Activated CD8-positive, alpha-beta memory T cell treated with anti-CD3 and anti-CD28 coated beads, Interleukin-2, amount 50 U/mL, for 24 hours (primary cell): ENCODE results near the gene PPP1R1C.
A peak's percentile ranks its signal among the peaks of the same experiment; 100 is the strongest.
"Not testable (repeated sequence)": the region's sequence is repeated elsewhere in the genome, so short reads cannot be mapped to it uniquely, and the experiment has no call there.

Source experiments
- DNase-seq: peaks from one replicate; pipeline ENCODE4 v3.0.0-alpha.2; 2020; ENCODE audit errors: extremely low read depth

The PPP1R1C gene, protein sequence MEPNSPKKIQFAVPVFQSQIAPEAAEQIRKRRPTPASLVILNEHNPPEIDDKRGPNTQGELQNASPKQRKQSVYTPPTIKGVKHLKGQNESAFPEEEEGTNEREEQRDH

GRCh38 chr2:181985632-181986205, at the start of gene PPP1R1C:
PPP1R1C (plus strand) TSS chr2:181985853; CDS start chr2:181986111, 258 bp downstream.
- no peak for DNase-seq

- no peak for DNase-seq
Observed at GRCh38 chr2:181937473-181937872, 48.2 kb upstream of the PPP1R1C start.

DNA sequence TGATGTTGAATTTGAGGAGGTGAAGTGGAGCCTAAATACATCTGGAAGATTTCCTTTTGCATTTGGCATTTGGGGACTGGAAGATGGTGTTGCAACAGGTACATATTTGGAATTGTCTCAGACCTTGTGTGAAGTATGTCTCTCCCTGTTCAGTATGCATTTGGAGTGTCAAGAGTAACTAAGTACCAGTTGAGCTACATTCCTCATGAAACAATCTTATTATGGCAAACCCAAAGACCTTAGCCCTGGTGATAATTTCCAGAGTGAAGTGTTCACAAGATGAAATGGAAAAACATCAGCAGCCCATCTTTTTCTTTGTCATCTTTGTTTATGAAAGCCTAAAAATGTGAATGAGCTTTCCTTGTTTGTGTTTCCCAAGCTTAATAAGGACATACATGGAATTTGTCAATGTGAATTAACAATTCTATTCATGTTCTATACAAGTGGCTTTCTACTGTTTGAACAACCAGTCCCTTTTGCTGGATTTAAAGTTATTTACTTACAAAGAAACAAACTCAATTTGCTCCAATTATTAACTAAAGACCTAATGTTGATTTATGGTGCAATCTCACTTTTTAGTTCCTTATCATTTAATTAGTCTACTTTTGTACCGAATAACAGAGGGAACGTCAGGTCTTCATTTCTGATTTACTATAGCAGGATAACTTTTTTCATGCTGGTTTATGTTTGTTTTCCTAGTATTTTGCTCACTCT, 42.1 kb upstream of the PPP1R1C start:
- DNase-seq = no peak

- no peak for DNase-seq
Observed at GRCh38 chr2:181944164-181944913, 41.3 kb upstream of the PPP1R1C start.

DNA sequence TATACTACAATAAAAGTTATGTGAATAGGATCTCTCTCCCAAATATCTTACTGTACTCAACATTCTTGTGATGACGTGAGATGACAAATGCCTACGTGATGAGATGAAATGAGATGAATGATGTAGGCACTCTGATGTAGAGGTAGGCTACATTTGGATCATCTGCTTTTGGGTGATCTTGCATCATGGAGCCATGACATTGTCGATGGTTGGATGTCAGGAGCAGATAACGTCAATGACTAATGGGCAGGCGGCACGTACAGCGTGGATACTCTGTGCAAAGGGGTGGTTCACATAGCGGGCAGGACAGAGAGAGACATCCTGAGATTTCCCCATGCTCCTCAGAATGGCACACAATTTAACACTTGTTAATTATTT, 40.8 kb upstream of the PPP1R1C start:
- no peak for DNase-seq

DNA sequence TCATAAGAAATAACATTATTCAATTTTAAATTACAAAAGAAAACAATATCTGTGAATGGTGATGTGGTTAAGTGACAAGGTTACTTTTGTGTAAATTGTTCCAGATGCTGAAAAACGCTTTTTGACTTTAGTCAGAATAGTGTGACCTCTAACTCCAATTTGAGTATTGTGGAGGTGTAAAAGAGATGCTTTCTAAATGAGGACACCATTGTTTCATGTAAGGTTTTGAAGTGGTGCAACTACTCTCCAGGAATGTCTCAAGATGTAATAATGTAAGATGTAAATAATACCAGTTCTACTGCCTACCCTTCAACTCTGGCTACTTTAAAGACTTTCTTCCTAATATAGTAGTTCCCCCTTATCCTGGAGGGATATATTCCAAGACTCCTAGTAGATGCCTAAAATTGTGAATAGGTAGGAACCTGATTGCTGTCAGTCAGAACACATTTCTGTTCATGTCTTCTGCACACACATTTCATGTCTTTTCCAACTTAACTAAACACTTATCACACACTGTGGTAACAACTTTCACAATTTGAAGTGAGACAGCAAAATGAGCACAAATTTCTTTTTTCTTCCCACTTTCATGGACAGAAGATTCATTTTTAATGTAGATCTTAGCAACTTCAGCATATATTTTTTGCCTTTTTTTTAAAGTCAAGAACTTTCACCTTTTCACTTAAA, 39.1 kb upstream of the PPP1R1C start:
- no peak for DNase-seq

- no peak for DNase-seq
Observed at GRCh38 chr2:181947273-181947672, 38.4 kb upstream of the PPP1R1C start.

DNA sequence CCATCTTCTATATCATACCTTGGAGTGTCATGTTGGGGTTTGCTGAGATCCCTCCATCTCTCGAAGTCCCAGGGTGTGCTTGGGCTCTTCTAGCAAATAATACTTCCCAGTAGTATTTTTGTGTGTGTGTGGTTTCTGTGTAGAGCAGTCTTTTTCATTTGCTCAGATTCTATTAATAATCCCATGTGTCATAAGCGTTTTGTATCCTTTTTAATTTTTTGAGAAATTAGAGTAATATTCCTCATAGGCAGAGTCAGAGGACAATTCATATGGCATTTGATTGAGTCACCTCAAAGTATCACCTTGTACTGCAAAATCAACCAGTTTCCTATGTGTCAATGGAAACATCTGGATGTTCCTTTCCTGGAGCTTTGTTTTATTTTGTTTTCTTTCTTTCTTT, 37.4 kb upstream of the PPP1R1C start:
- no peak for DNase-seq

GRCh38 chr2:181949047-181949446, 36.6 kb upstream of the PPP1R1C start:
- no peak for DNase-seq

DNA sequence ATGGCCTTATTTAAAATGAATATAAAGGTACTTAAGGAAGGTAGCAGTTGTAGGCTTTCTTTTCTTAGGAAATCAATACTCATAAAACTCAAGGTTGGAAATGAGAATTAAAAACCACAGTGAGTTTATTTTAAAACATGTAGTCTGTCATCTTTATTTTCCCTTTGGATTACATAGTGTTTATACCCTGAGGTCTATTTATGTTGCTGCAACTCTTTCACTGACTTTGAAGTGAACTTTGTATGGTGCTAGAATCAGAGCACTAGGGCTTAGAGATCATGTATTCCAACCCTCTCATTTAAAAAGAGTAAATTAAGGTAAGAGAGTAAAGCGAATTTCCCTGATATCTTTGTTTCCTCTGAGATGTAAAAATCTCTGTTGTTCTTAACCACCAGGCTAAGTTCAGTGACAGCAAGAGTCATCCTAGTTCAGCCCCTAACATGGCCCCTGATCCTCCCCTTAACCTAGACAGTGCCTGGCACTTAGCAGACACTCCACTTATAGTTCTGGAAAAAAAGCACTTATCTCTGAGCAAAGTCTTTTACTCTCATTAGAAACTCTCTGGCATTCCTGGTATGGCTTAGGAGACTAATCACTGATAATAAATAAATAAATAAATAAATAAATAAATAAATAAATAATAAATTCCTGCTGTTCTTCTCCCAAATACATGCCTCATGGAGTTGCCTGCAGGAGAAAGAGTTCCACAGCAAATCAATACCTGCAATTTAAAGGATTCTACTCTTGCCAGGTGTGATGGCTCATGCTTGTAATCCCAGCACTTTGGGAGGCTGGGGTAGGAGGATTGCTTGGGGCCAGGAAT, 33.0 kb upstream of the PPP1R1C start:
- no peak for DNase-seq

DNA sequence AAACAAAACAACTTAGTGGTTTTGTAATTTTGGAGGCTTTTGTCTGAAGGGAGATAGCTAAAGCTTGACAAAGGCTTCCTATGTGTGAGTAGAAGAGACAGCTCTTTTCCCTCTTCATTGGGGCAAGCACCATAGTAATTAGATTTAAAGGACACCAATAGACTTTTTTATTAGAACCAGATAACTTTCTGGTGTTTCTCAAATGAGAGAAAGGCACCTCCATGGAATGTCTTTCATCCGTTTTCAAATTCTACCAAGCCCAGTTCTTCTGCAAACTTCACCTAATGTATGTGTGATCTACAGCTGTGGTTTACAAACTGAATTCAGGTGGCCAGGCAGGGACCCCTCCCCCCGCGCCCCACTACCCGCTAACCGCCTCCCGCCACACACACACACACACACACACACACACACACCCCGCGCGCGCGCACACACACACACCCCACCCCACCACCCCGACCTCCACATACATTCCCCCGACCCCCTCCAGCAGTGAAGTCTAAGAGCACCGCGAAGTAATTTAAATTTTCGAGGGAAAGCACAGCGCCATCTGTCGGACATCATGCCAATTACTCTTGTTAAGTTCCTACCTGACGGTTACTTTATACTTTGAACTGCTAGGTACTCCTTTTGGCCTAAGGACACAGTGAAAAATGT, 31.6 kb upstream of the PPP1R1C start:
- peak; percentile 27 for DNase-seq

DNA sequence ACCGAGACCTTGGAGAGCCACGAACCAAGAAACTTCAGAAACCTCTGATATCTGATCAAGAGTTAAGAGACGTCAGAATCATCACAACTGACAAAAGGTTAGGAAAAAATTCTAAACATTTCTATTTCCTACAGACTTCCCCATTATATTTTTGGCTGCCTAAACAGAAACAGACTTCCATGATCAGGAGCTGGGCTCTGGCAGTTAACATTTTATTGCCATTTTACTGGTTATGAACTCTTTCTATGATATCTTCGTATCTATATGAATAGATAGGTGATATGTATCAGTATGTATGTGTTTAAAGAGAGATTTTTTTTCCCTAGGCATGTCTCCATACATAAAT, 31.1 kb upstream of the PPP1R1C start:
- DNase-seq = no peak

GRCh38 chr2:181955010-181955409, 30.6 kb upstream of the PPP1R1C start:
- DNase-seq = no peak

GRCh38 chr2:181955866-181956265, 29.8 kb upstream of the PPP1R1C start:
- not testable (repeated sequence) for DNase-seq

GRCh38 chr2:181957668-181958067, 28.0 kb upstream of the PPP1R1C start:
- no peak for DNase-seq

DNA sequence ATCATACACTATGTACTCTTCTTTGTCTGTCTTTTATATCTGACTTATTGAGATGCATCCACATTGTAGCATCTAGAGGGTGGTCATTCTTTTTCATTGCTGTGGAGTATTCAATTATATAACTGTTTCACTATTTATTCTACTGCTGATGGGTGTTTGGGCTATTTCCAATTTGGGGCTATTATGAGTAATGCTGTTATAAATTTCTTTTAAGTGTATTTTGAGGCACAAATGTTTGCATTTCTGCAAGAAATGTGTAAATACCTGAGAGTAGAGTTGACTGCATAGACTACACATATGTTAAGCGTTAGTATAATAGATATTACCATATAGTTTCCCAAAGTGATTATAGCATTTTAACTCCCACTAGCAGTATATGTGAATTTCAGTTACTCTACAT, 26.9 kb upstream of the PPP1R1C start:
- no peak for DNase-seq

DNA sequence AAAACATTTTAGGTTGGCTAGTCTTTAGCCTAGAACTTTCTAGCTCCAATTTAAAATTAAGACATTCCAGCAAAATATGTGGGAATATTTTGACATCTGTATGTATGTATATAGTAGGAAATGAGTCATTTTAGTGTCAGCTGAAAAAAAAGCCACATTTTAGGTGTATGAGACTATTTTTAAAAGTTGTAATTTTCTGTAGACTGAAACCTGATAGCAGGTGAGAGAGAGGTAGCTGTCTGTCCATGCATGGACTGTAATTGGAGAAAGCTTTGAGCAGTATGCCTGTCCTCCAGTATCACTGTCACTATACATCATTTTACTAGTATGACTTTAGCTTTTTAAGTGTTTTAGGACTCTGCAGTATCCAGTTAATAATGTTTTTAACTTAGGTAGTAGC, 26.1 kb upstream of the PPP1R1C start:
- DNase-seq = no peak

GRCh38 chr2:181961167-181961566, 24.5 kb upstream of the PPP1R1C start:
- DNase-seq = not testable (repeated sequence)

DNA sequence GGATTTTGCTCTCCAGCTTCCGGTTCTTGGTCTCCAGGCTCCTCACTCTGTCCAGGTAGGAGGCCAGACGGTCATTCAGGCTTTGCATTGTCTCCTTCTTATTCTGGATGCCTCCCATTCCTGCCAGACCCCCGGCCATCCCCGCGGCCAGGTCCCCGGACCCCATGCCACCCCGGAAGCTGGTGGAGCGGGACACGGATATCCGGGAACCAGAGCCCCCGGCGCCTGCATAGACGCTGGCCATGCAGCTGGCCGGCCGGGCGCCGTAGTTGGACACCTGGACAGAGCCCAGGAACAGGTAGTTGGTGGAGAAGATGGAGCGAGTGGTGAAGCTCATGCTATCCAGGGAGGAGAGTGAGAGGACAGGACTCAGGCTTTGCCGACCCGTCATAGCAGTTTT, 23.5 kb upstream of the PPP1R1C start:
- no peak for DNase-seq

DNA sequence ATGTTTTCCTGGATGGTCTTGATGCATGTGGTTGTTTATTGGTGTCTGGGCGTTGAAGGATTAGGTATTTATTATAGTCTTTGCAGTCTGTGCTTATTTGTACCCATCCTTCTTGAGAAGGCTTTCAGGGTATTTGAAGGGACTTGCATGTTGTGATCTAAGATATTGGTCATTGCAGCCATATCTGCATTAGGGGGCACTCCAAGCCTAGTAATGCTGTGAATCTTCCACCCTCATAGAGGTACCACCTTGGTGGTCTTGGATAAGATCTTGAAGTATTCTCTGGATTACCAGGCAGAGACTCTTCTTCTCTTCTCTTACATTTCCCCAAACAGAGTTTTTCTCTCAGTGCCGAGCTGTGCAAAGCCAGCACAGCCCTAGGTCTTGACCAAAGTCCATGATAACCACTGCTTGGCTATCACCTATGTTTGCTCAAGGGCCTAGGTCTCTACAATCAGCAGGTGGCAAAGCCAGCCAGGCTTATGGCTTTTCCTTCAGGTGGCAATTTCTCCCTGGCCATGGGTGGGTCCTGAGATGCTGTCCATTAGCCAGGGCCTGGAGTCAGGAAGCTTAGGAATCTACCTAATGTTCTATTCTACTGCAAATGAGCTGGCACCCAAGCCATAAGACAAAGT, 15.4 kb upstream of the PPP1R1C start:
- no peak for DNase-seq
